Measurements from ENCODE around the gene C3orf20. TPM values are rescaled to one million over a fixed set of nuclear protein-coding genes. Genes with fewer than 3 reads are reported as not detected.

The C3orf20 gene
- total and polyA plus RNA-seq, 2 experiments from 2014 or later: not detected

DNA sequence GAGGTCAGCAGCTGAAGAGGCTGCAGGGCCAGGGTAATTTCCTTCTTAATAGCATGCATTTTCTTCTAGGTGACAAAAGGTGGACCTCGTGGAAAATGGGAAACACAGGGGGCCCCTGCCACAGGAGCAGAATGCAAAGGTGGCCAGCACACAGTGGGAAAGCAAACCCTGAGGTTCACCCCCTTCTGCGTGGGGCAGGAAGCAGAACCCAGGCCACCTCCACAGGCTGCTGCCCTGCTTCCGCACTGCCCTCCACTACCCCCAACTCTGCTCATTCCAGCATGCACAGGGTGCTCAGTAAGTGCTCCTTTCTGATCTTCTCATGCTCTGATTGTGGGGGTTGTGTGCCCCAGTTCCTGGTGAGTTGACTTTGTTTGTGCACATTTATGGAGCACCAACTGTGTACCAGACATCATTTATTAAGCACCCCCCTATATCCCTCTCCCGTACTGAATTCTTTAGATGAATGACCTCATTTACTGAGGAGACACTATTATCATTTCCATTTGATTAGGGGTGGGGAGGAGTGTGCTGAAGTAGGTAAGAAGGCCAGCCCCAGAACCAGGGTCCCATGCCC is 131.1 kb downstream of the C3orf20 start (continued):
- TF ChIP-seq, protein P1, sequence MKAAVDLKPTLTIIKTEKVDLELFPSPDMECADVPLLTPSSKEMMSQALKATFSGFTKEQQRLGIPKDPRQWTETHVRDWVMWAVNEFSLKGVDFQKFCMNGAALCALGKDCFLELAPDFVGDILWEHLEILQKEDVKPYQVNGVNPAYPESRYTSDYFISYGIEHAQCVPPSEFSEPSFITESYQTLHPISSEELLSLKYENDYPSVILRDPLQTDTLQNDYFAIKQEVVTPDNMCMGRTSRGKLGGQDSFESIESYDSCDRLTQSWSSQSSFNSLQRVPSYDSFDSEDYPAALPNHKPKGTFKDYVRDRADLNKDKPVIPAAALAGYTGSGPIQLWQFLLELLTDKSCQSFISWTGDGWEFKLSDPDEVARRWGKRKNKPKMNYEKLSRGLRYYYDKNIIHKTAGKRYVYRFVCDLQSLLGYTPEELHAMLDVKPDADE (IDR thresholded peaks at IDR 0.05): no peak
- TF ChIP-seq, protein P2, sequence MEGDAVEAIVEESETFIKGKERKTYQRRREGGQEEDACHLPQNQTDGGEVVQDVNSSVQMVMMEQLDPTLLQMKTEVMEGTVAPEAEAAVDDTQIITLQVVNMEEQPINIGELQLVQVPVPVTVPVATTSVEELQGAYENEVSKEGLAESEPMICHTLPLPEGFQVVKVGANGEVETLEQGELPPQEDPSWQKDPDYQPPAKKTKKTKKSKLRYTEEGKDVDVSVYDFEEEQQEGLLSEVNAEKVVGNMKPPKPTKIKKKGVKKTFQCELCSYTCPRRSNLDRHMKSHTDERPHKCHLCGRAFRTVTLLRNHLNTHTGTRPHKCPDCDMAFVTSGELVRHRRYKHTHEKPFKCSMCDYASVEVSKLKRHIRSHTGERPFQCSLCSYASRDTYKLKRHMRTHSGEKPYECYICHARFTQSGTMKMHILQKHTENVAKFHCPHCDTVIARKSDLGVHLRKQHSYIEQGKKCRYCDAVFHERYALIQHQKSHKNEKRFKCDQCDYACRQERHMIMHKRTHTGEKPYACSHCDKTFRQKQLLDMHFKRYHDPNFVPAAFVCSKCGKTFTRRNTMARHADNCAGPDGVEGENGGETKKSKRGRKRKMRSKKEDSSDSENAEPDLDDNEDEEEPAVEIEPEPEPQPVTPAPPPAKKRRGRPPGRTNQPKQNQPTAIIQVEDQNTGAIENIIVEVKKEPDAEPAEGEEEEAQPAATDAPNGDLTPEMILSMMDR (conservative IDR thresholded peaks at IDR 0.05; ENCODE audit: low read depth in 2 of 2): no peak
- TF ChIP-seq NANOG (IDR thresholded peaks at IDR 0.05; ENCODE audit: borderline replicate concordance) (no peak), EZH2 (IDR thresholded peaks at IDR 0.05; ENCODE audit: low read depth, unreplicated experiment) (no peak), POLR2AphosphoS5 (IDR thresholded peaks at IDR 0.05; ENCODE audit: low read depth) (no peak), ZNF331 (CRISPR knock-in tag; IDR thresholded peaks at IDR 0.05; ENCODE audit: low read depth) (no peak), CREB1 (CRISPR knock-in tag; IDR thresholded peaks at IDR 0.05; ENCODE audit: low read depth) (no peak), STAT1 (IDR thresholded peaks at IDR 0.05; ENCODE audit: unreplicated experiment) (no peak)

DNA sequence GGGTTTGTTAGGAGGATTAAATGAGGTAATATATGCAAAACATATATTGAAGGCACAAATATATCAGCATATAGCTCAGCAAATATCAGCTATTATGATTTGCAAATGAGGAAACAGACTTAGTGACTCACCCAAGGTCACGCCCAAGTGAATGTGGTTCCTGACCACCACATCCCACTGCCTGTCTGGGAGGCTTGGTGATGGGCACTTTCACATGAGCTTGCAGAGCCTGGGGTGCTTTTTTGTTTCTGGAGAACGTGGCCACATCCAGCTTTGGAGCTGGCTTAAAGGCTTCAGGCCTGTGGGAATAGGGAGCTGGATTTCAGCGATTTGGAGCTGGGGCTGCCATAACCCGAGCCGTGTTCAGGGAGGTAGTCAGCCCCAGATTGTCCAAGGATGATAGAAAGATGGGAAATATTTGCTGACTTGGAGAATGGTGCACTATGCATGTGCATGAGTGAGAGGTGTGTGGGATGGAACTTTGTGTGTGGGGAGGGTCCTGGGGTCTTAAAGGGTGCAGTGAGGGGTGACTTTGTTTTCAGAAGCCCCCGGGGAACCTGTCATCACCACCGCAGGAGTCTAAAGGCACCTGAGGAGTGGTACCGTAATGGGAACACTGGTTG is 131.8 kb downstream of the C3orf20 start:
- Mint-ChIP-seq H3K4me1 (peaks cover 30% of the 10 kb centered on the region), H3K9me3 (no peaks in the 10 kb centered on the region), H3K27ac (no peak overlapping the region), H3K27me3 (ENCODE audit: insufficient read depth, low read depth, poor library complexity) (peaks cover 34% of the 10 kb centered on the region), H3K36me3 (ENCODE audit: low read depth) (no peaks in the 10 kb centered on the region), H3K4me3 (no peak overlapping the region)
- H3K4me2 ChIP-seq: no peak overlapping the region
- peaks cover under 1% of the 10 kb centered on the region; the same call in 1 of the 2 replicates for H3K4me1 ChIP-seq (ENCODE audit: insufficient read depth)
- DNase-seq (ENCODE audit: low spot score): no peak
- no peaks in the 10 kb centered on the region for H4K20me1 ChIP-seq (replicated peaks; ENCODE audit: insufficient read depth)
- no peaks in the 10 kb centered on the region; the same call in 1 of the 2 replicates for H3K9me2 ChIP-seq (ENCODE audit: insufficient read depth)
- H3K79me2 ChIP-seq (replicated peaks; ENCODE audit: insufficient read depth): no peaks in the 10 kb centered on the region
- no peak overlapping the region for H3K27ac ChIP-seq (ENCODE audit: low read depth)
- H3K4me3 ChIP-seq: no peak overlapping the region
- ATAC-seq: no peak
- H3K36me3 ChIP-seq (ENCODE audit: insufficient read depth): no peaks in the 10 kb centered on the region
- no peak overlapping the region for H2AFZ ChIP-seq
- H3K27me3 ChIP-seq (ENCODE audit: insufficient read depth): peaks cover 35% of the 10 kb centered on the region
- H3F3A ChIP-seq (replicated peaks; ENCODE audit: low read depth): no peaks in the 10 kb centered on the region
- TF ChIP-seq ZNF331 (CRISPR knock-in tag; IDR thresholded peaks at IDR 0.05; ENCODE audit: low read depth): no peak
- no peak for TF ChIP-seq NANOG (IDR thresholded peaks at IDR 0.05; ENCODE audit: borderline replicate concordance)
- TF ChIP-seq ZNF114 (CRISPR knock-in tag; IDR thresholded peaks at IDR 0.05): no peak
- no peak for TF ChIP-seq EZH2phosphoT487 (IDR thresholded peaks at IDR 0.05; ENCODE audit: unreplicated experiment)
- no peak for TF ChIP-seq POLR2AphosphoS5 (IDR thresholded peaks at IDR 0.05; ENCODE audit: low read depth)
- TF ChIP-seq, protein P3, sequence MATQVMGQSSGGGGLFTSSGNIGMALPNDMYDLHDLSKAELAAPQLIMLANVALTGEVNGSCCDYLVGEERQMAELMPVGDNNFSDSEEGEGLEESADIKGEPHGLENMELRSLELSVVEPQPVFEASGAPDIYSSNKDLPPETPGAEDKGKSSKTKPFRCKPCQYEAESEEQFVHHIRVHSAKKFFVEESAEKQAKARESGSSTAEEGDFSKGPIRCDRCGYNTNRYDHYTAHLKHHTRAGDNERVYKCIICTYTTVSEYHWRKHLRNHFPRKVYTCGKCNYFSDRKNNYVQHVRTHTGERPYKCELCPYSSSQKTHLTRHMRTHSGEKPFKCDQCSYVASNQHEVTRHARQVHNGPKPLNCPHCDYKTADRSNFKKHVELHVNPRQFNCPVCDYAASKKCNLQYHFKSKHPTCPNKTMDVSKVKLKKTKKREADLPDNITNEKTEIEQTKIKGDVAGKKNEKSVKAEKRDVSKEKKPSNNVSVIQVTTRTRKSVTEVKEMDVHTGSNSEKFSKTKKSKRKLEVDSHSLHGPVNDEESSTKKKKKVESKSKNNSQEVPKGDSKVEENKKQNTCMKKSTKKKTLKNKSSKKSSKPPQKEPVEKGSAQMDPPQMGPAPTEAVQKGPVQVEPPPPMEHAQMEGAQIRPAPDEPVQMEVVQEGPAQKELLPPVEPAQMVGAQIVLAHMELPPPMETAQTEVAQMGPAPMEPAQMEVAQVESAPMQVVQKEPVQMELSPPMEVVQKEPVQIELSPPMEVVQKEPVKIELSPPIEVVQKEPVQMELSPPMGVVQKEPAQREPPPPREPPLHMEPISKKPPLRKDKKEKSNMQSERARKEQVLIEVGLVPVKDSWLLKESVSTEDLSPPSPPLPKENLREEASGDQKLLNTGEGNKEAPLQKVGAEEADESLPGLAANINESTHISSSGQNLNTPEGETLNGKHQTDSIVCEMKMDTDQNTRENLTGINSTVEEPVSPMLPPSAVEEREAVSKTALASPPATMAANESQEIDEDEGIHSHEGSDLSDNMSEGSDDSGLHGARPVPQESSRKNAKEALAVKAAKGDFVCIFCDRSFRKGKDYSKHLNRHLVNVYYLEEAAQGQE (IDR thresholded peaks at IDR 0.05; ENCODE audit: unreplicated experiment): no peak
- TF ChIP-seq CREB1 (CRISPR knock-in tag; IDR thresholded peaks at IDR 0.05; ENCODE audit: low read depth): no peak
- no peak for TF ChIP-seq JUNB (IDR thresholded peaks at IDR 0.05; ENCODE audit: unreplicated experiment)
- TF ChIP-seq, protein P1 (IDR thresholded peaks at IDR 0.05): no peak
- no peak for TF ChIP-seq EZH2 (IDR thresholded peaks at IDR 0.05; ENCODE audit: low read depth, unreplicated experiment)
- TF ChIP-seq STAT1 (IDR thresholded peaks at IDR 0.05; ENCODE audit: unreplicated experiment): no peak
